Astrocyte of the spinal cord (primary cell): ENCODE results near the gene DUSP1.

Source experiments
- DNase-seq: peaks from one replicate; pipeline ENCODE4 v3.0.0; 2011; ENCODE audit warnings: low read depth, low spot score
- H3K4me3 ChIP-seq: 2 replicates; pipeline ENCODE4 v1.5.1; 2011; ENCODE audit warnings: low read depth, mild to moderate bottlenecking, low read length, moderate library complexity
- in situ Hi-C: cut with HindIII; loops from 2 replicates; pipeline ENCODE4 v1.10.0; 2017; ENCODE audit warnings: low sequenced_read_pairs
- TF ChIP-seq, protein P1 (sequence below): IDR thresholded peaks from 2 replicates; pipeline ENCODE4 v1.5.1; 2012; ENCODE audit warnings: low read depth, mild to moderate bottlenecking, low read length, inconsistent platforms

The DUSP1 gene

DNA sequence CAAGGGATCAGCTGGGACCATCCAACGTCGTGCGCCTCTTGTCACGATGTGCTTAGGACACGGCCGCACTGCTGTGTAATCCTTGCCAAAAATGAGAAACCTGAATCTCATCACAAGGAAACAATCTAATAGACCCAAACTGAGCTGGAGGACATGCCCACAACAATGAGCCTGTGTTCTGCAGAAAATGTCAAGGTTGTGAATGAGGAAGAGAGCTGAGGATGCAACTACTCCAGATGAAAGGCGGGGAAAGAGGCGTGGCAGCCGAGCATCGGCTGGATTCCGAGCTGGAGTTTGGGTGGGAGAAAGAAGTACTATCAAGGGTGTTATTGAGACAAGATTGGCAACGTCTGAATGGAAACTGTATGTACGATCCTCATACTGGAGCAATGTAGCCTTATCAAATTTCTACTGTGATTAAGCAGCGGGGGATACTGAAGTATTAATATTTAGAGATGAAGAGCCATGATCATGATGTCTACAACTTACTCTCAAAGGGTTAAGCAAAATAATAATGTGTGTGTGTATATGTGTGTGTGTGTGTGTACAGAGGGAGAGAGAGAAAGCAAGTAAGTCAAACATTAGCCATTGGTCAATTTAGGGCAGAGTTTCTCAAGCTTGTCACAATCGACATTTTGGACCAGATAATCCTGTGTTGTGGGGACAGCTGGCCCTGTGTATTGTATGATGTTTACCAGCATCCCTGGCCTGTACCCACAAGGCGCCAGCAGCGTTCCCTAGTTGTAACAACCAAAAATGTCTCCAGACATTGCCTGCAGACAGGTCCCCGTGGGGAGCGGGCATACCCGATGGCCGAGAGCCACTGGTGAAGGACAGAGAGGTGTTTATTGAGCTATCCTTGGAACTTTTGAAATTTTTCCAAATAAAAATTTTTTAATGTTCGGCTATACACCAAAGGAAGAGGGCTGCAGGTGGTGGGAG lies 46.5 kb downstream of the DUSP1 start:
- in situ Hi-C loops: no loop called here
- TF ChIP-seq, protein P1, sequence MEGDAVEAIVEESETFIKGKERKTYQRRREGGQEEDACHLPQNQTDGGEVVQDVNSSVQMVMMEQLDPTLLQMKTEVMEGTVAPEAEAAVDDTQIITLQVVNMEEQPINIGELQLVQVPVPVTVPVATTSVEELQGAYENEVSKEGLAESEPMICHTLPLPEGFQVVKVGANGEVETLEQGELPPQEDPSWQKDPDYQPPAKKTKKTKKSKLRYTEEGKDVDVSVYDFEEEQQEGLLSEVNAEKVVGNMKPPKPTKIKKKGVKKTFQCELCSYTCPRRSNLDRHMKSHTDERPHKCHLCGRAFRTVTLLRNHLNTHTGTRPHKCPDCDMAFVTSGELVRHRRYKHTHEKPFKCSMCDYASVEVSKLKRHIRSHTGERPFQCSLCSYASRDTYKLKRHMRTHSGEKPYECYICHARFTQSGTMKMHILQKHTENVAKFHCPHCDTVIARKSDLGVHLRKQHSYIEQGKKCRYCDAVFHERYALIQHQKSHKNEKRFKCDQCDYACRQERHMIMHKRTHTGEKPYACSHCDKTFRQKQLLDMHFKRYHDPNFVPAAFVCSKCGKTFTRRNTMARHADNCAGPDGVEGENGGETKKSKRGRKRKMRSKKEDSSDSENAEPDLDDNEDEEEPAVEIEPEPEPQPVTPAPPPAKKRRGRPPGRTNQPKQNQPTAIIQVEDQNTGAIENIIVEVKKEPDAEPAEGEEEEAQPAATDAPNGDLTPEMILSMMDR: no peak
- DNase-seq: no peak
- no peak overlapping the region for H3K4me3 ChIP-seq

GRCh38 chr5:172723508-172723907 lies 47.5 kb downstream of the DUSP1 start:
- DNase-seq: no peak
- TF ChIP-seq, protein P1: no peak
- H3K4me3 ChIP-seq: no peak overlapping the region
- in situ Hi-C loops: no loop called here

DNA sequence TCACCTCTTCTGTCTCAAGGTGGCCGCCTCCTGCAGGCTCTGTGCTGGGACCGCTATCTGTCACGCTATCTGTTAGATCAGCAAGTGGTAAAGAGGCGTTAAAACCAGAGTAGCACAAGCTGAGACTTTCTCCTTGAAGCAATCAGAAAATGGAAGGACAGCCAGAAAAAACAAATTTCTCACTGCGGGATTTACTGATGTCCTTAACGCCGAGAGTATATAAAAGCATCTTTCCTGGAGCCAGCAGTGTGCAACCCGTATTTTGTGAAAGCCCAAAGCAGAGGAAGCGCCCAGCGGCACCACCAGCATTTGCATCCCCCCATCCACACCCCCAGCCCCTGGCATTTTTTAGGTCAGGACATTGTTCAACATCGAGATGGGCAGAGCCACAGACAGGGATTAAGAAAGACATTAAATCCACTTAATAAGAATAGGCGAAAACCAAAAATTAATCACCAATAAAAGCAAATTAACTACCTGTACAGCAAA lies 48.6 kb downstream of the DUSP1 start:
- no peak for DNase-seq
- in situ Hi-C loops: no loop called here
- TF ChIP-seq, protein P1: no peak
- H3K4me3 ChIP-seq: no peak overlapping the region

GRCh38 chr5:172721455-172722326 lies 49.3 kb downstream of the DUSP1 start:
- peak; percentile 41 for DNase-seq
- TF ChIP-seq, protein P1: no peak
- H3K4me3 ChIP-seq: no peak overlapping the region
- in situ Hi-C loops: no loop called here

GRCh38 chr5:172720655-172721054 lies 50.3 kb downstream of the DUSP1 start:
- H3K4me3 ChIP-seq: no peak overlapping the region
- TF ChIP-seq, protein P1: no peak
- DNase-seq: no peak
- in situ Hi-C loops: no loop called here

DNA sequence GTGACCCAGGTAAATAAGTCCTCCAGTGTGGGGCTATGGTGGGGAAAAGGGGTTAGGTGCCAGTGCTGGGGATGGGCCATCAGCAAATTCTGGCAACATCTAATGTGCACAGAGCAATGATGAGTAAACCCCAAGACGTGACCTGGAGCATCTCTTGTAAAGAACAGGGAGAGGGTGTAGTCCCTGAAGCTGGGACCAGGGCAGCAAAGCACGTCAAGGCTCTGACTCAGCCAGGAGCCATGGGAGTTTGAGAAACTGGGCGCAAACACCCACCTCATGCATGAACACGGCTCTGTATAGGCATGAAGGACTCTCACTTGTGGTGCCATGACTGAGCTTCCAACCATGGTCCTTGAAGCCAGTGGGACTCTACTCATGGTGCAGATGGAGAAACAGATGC lies 51.8 kb downstream of the DUSP1 start:
- DNase-seq: no peak
- TF ChIP-seq, protein P1: no peak
- in situ Hi-C loops: no loop called here

More for the DNA sequence above, 51.8 kb downstream of the DUSP1 start:
- H3K4me3 ChIP-seq: no peak overlapping the region
